Vagina (tissue), 2 donors: Measurements from ENCODE around the gene BRD3.

Experiments used
- CTCF ChIP-seq, 3 experiments: fragments of 450-650 bp in 2 of 3; fragments of 200-600 bp in 1 of 3; sonication (generic) in 1 of 3; IDR thresholded peaks; one replicate each; pipeline ENCODE4 v1.5.1; 2017 to 2019; ENCODE audit warnings: antibody characterized with exemption in 3 of 3, mild to moderate bottlenecking in 2 of 3, moderate library complexity in 2 of 3
- POLR2A ChIP-seq, 2 donors: fragments of 450-650 bp; IDR thresholded peaks; one replicate each; pipeline ENCODE4 v1.6.1; 2017; ENCODE audit warnings: antibody characterized with exemption in 2 of 2, mild to moderate bottlenecking in 2 of 2, moderate library complexity in 2 of 2

- TF ChIP-seq CTCF (IDR thresholded peaks at IDR 0.05) = no peak
- no peak for TF ChIP-seq POLR2A (IDR thresholded peaks at IDR 0.05)
Measured at GRCh38 chr9:134039386-134040175, 28.2 kb downstream of the BRD3 start.
